DOHH2 (cell line): ENCODE measurements around the gene DYRK2.

Source experiments
- H3F3A ChIP-seq: fragments of 200-600 bp; sonication (generic), shearing (Covaris generic); 2 replicates; pipeline ENCODE4 v1.6.0; 2016; ENCODE audit warnings: antibody characterized with exemption, mild to moderate bottlenecking; ENCODE audit not compliant: control insufficient read depth, insufficient read depth
- H3K27ac ChIP-seq: fragments of 200-600 bp; sonication (generic); 2 replicates; pipeline ENCODE4 v1.5.1; 2014; ENCODE audit warnings: low read depth, mild to moderate bottlenecking, low read length, moderate library complexity
- H3K27me3 ChIP-seq: fragments of 200-600 bp; sonication (generic); 2 replicates; pipeline ENCODE4 v1.6.1; 2014; ENCODE audit warnings: mild to moderate bottlenecking, low read length, mixed read lengths; ENCODE audit not compliant: control insufficient read depth
- H3K36me3 ChIP-seq: fragments of 200-600 bp; sonication (generic); 2 replicates; pipeline ENCODE4 v1.6.1; 2014; ENCODE audit warnings: mild to moderate bottlenecking, low read length, moderate library complexity, mixed read lengths; ENCODE audit not compliant: control insufficient read depth
- H3K4me1 ChIP-seq: fragments of 200-600 bp; sonication (generic); 2 replicates; pipeline ENCODE4 v1.6.1; 2014; ENCODE audit warnings: mild to moderate bottlenecking, low read length, mixed read lengths; ENCODE audit not compliant: control insufficient read depth
- H3K4me2 ChIP-seq: fragments of 200-600 bp; sonication (generic); 2 replicates; pipeline ENCODE4 v1.6.0; 2014; ENCODE audit warnings: mild to moderate bottlenecking, low read length, moderate library complexity
- H3K4me3 ChIP-seq: fragments of 200-600 bp; sonication (generic); 2 replicates; pipeline ENCODE4 v1.5.1; 2014; ENCODE audit warnings: mild to moderate bottlenecking, low read length, mixed read lengths
- H3K79me2 ChIP-seq: fragments of 200-600 bp; sonication (generic); 2 replicates; pipeline ENCODE4 v1.6.1; 2014; ENCODE audit warnings: mild to moderate bottlenecking, low read length, mixed read lengths; ENCODE audit not compliant: control insufficient read depth
- H3K9me2 ChIP-seq: fragments of 200-600 bp; sonication (generic); replicated peaks from 2 replicates; pipeline ENCODE4 v1.6.1; 2014; ENCODE audit warnings: mild to moderate bottlenecking, low read length, mixed read lengths; ENCODE audit not compliant: control insufficient read depth
- H3K9me3 ChIP-seq: fragments of 200-600 bp; sonication (generic); 2 replicates; pipeline ENCODE4 v1.6.1; 2014; ENCODE audit warnings: antibody characterized with exemption, low read length, mixed read lengths; ENCODE audit not compliant: control insufficient read depth, insufficient read depth
- H4K20me1 ChIP-seq: fragments of 200-600 bp; sonication (generic); 2 replicates; pipeline ENCODE4 v1.6.0; 2014; ENCODE audit warnings: low read depth, mild to moderate bottlenecking, antibody characterized with exemption, low read length, moderate library complexity; ENCODE audit not compliant: control insufficient read depth, insufficient read depth
- EZH2phosphoT487 ChIP-seq: fragments of 200-600 bp; sonication (generic); IDR thresholded peaks from 2 replicates; pipeline ENCODE4 v1.6.1; 2017; ENCODE audit warnings: borderline replicate concordance, mild to moderate bottlenecking, antibody characterized with exemption, low read length, moderate library complexity, mixed read lengths
- TF ChIP-seq, protein P1 (sequence below): fragments of 200-600 bp; sonication (generic); IDR thresholded peaks from one replicate; pipeline ENCODE4 v1.5.1; 2014; ENCODE audit warnings: antibody characterized with exemption, mild to moderate bottlenecking, low read depth, low read length; ENCODE audit not compliant: poor library complexity, severe bottlenecking

DYRK2 gene

DNA sequence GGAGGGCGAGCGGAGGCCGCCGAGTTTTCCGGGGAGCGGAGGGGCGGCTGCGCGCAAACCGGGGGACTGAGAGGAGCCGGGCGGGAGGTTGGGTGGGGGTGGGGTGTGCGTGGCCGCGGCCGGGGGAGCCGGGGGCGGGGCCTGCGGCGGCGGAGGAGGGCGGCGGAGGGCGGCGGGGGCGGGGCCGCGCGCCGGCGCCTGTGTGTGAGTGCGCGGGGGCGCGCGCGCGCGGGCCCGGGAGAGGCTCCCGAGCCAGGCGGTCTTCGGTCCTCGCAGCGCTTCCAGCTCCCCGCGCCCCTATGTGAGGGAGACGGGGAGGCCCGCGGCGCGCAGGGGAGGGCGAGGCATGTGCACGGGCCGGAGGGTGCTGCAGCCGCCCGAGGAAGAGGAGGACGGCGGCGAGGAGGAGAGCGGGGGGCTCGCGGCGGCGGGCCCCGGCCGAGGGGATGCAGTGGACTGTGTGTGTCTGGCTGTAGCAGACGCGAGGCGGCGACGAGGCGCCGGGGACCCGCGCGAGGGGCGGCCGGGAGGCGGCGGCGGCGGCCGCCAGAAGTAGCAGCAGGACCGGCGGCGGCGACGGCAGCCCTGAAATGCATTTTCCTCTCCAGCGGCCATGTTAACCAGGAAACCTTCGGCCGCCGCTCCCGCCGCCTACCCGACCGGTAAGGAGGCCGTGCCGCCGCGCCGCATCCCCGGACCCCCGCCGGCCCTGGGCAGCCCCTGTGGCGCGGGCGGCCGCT is at the start of gene DYRK2:
TSS of gene DYRK2 (plus strand) at position 225 of the 740 bp plus-strand sequence. CDS start at position 614, 389 bp downstream.
- Histone ChIP-seq H4K20me1 (peaks cover 16% of the 10 kb centered on the region), H3K79me2 (peaks cover 56% of the 10 kb centered on the region), H3K27ac (peak within 1 kb of the TSS; percentile 76), H3K9me3 (no peaks in the 10 kb centered on the region), H3K4me1 (peaks cover 39% of the 10 kb centered on the region), H3K36me3 (peaks cover 41% of the 10 kb centered on the region), H3K27me3 (no peaks in the 10 kb centered on the region), H3K9me2 (no peaks in the 10 kb centered on the region), H3F3A (0 out of 2 replicates have a peak, but pooled peaks cover 11% of the 10 kb centered on the region), H3K4me2 (peak within 1 kb of the TSS; percentile 100), H3K4me3 (peak within 1 kb of the TSS; percentile 97)
- TF ChIP-seq EZH2phosphoT487: no peak
- TF ChIP-seq, protein P1, sequence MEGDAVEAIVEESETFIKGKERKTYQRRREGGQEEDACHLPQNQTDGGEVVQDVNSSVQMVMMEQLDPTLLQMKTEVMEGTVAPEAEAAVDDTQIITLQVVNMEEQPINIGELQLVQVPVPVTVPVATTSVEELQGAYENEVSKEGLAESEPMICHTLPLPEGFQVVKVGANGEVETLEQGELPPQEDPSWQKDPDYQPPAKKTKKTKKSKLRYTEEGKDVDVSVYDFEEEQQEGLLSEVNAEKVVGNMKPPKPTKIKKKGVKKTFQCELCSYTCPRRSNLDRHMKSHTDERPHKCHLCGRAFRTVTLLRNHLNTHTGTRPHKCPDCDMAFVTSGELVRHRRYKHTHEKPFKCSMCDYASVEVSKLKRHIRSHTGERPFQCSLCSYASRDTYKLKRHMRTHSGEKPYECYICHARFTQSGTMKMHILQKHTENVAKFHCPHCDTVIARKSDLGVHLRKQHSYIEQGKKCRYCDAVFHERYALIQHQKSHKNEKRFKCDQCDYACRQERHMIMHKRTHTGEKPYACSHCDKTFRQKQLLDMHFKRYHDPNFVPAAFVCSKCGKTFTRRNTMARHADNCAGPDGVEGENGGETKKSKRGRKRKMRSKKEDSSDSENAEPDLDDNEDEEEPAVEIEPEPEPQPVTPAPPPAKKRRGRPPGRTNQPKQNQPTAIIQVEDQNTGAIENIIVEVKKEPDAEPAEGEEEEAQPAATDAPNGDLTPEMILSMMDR: no peak

DNA sequence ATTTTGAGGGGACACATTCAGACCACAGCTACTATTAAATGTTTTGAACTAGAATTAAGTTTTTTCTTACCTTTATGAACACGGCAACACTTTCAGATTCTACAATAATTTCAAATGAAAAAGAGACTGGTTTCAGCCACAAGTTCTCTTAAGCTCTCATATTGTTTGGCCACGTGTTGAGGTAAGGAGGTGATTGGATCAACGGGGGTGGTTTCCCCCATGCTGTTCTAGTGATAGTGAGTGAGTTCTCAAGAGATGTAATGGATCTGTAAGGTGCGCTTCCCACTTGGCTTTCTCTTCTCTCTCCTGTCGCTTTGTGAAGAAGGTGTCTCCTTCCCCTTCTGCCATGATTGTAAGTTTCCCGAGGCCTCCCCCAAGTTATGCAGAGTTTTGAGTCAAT is 48.9 kb upstream of the DYRK2 start:
- Histone ChIP-seq H3K4me2 (no peak overlapping the region), H3K36me3 (no peaks in the 10 kb centered on the region), H3F3A (no peaks in the 10 kb centered on the region), H4K20me1 (no peaks in the 10 kb centered on the region), H3K9me2 (no peaks in the 10 kb centered on the region), H3K27ac (no peak overlapping the region), H3K79me2 (no peaks in the 10 kb centered on the region), H3K27me3 (no peaks in the 10 kb centered on the region), H3K4me3 (no peak overlapping the region), H3K4me1 (no peaks in the 10 kb centered on the region), H3K9me3 (peaks cover 5% of the 10 kb centered on the region; the same call in 1 of the 2 replicates)
- no peak for TF ChIP-seq EZH2phosphoT487
- TF ChIP-seq, protein P1: no peak

DNA sequence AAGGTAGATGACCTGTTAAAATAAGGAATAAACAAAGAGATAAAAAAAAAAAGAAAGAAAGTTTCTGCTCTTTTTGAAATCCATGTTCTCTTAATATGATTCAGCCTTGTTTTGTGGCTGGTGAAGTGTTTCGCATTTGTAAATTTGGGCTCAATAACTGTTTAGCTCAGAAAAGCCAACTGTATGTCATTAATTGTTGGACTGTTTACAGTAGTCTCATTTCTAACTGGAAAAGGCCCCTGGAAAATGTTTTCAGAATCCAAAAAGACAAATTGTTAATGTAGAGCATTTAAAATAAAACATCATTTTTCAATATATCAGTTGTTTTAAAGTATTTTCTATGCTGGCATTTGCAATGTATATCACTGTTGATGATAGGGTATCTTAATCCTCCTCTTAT is 47.4 kb upstream of the DYRK2 start:
- no peaks in the 10 kb centered on the region for H3K27me3 ChIP-seq
- no peak overlapping the region for H3K4me2 ChIP-seq
- H3K27ac ChIP-seq: no peak overlapping the region
- no peaks in the 10 kb centered on the region for H3F3A ChIP-seq
- no peaks in the 10 kb centered on the region for H3K36me3 ChIP-seq
- no peaks in the 10 kb centered on the region for H3K9me2 ChIP-seq
- no peaks in the 10 kb centered on the region for H4K20me1 ChIP-seq
- no peak for TF ChIP-seq EZH2phosphoT487
- TF ChIP-seq, protein P1: no peak
- H3K4me1 ChIP-seq: no peaks in the 10 kb centered on the region
- H3K79me2 ChIP-seq: no peaks in the 10 kb centered on the region
- H3K4me3 ChIP-seq: no peak overlapping the region
- H3K9me3 ChIP-seq: peaks cover 5% of the 10 kb centered on the region; the same call in 1 of the 2 replicates
